Adrenal gland (tissue), 12 donors: ENCODE results near the gene KRTAP10-7. TPM values are rescaled to one million over a fixed set of nuclear protein-coding genes. Genes with fewer than 3 reads are reported as not detected.

Experiments used
- DNase-seq, 7 donors: peaks; one replicate each; pipeline ENCODE4 v3.0.0-alpha.2; 2019 to 2020
- H3K27ac ChIP-seq, 5 donors: fragments of 200-600 bp; sonication (generic) in 4 of 5; 1 replicate in 3 of 5; 2 replicates in 2 of 5; pipeline versions ENCODE4 v1.5.1 to v1.8.0; 2016 to 2020; ENCODE audit warnings: mild to moderate bottlenecking in 1 of 5
- H3K27me3 ChIP-seq: fragments of 200-600 bp; 2 replicates; pipeline ENCODE4 v1.8.0; 2021
- H3K36me3 ChIP-seq, 2 donors: fragments of 200-600 bp; replicated peaks in 1 of 2; 1 replicate in 1 of 2; 2 replicates in 1 of 2; pipeline versions ENCODE4 v1.5.1 to v1.8.0; 2018 to 2022
- H3K4me1 ChIP-seq, 2 donors: fragments of 200-600 bp; replicated peaks in 1 of 2; 1 replicate in 1 of 2; 2 replicates in 1 of 2; pipeline versions ENCODE4 v1.5.1 to v1.8.0; 2018 to 2021
- H3K4me3 ChIP-seq, 4 donors: fragments of 200-600 bp; sonication (generic) in 3 of 4; one replicate each; pipeline ENCODE4 v1.5.1; 2016 to 2018
- H3K9me3 ChIP-seq, 3 donors: fragments of 200-600 bp; sonication (generic) in 1 of 3; replicated peaks in 1 of 3; 1 replicate in 2 of 3; 2 replicates in 1 of 3; pipeline versions ENCODE4 v1.5.1 to v1.8.0; 2016 to 2021
- POLR2A ChIP-seq, 2 donors: fragments of 450-650 bp; IDR thresholded peaks; one replicate each; pipeline ENCODE4 v1.6.1; 2017; ENCODE audit warnings: antibody characterized with exemption in 2 of 2, mild to moderate bottlenecking in 2 of 2, moderate library complexity in 1 of 2
- WGBS, 4 donors: extraction: QIAGEN DNeasy Blood & Tissue Kit in 2 of 4; methylation state at CpG; one replicate each; pipeline versions ENCODE4 v1.1.5 to v1.1.7; 2013 to 2017; 5-methylcytosine and 5-hydroxymethylcytosine counted together
- intact Hi-C, 2 donors: fragments of 100-400 bp; cut with DNase I; formaldehyde crosslinking; loops; one replicate each; pipeline versions ENCODE4 v1.14.1 to v1.15.0; 2022 to 2023
- polyA plus RNA-seq, 3 donors: library from polyadenylated mRNA; stranded (reverse); fragments of 200-250 nt in 2 of 3; fragments of 350-450 nt in 1 of 3; fragmentation: Illumina TruSeq in 1 of 3; extraction: RNeasy Lipid Tissue Mini Kit (QIAGEN cat#74804) in 1 of 3; gene quantifications; one replicate each; pipeline ENCODE4 v1.2.3, GENCODE V29; 2013 to 2014
- total RNA-seq, 9 donors: library from RNA; depleted of rRNA in 4 of 9; stranded (reverse); fragments of >200 nt in 4 of 9; fragments of 120-200 nt in 1 of 9; fragmentation: NEBNext Ultra II Directional in 1 of 9; extraction: Animal tissue kit (Norgen Biotek cat#: 25700) in 1 of 9; gene quantifications; one replicate each; pipeline versions ENCODE4 v1.1.0 to v1.2.4, GENCODE V29; 2013 to 2023
- TF ChIP-seq, protein P1 (sequence below), 6 experiments: fragments of 450-650 bp in 4 of 6; fragments of 200-600 bp in 2 of 6; sonication (generic) in 1 of 6; IDR thresholded peaks; 1 replicate in 5 of 6; 2 replicates in 1 of 6; pipeline versions ENCODE4 v1.5.1 to v1.8.0; 2016 to 2021; ENCODE audit warnings: antibody characterized with exemption in 6 of 6, mild to moderate bottlenecking in 2 of 6, moderate library complexity in 1 of 6
- donor health status: healthy with polysubstance abuse.
- donor health status: Bipolar disorder and iron deficiency.
- donor health status: DM: yes; HTN: yes; CAD: no.
- donor health status: DM: no; HTN: no; CAD: no.
- donor health status: DM: no; HTN: no; CAD: no.
- donor health status: DM: yes; HTN: yes; CAD: no.

The KRTAP10-7 gene
- total and polyA plus RNA-seq, 12 donors = not detected

DNA sequence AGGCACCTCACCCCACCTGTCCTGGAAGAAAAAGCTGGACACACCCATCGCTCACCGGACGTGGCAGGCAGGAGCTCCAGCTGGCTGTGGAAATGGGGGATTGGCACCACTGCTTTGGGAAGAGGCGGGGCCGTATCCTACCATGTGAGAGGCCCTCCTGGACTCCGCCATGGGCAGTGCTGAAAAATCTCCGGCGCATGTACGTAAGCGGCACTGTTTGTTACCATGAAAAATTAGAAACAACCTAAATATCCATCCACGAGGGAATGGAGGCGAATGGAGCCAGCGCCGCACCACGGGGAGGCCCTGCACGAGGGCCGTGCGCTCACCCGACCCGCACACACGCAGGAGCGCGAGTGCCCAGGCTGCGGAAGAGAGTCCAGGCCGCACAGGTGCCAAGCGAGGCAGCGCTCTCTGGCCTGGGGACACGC is 14.6 kb downstream of the KRTAP10-7 start:
- Histone ChIP-seq H3K4me3 (no peak overlapping the region), H3K36me3 (no peaks in the 10 kb centered on the region), H3K9me3 (no peaks in the 10 kb centered on the region), H3K4me1 (no peaks in the 10 kb centered on the region), H3K27ac (no peak overlapping the region), H3K27me3 (no peaks in the 10 kb centered on the region)
- 86 to 90% (median 87%) methylated on average over 21 to 28 of the region's 28 CpGs for WGBS, 4 donors
- intact Hi-C loops = no loop called here
- no peak for DNase-seq
- TF ChIP-seq, protein P1, sequence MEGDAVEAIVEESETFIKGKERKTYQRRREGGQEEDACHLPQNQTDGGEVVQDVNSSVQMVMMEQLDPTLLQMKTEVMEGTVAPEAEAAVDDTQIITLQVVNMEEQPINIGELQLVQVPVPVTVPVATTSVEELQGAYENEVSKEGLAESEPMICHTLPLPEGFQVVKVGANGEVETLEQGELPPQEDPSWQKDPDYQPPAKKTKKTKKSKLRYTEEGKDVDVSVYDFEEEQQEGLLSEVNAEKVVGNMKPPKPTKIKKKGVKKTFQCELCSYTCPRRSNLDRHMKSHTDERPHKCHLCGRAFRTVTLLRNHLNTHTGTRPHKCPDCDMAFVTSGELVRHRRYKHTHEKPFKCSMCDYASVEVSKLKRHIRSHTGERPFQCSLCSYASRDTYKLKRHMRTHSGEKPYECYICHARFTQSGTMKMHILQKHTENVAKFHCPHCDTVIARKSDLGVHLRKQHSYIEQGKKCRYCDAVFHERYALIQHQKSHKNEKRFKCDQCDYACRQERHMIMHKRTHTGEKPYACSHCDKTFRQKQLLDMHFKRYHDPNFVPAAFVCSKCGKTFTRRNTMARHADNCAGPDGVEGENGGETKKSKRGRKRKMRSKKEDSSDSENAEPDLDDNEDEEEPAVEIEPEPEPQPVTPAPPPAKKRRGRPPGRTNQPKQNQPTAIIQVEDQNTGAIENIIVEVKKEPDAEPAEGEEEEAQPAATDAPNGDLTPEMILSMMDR (IDR thresholded peaks at IDR 0.05) = no peak
- TF ChIP-seq POLR2A (IDR thresholded peaks at IDR 0.05) = no peak

DNA sequence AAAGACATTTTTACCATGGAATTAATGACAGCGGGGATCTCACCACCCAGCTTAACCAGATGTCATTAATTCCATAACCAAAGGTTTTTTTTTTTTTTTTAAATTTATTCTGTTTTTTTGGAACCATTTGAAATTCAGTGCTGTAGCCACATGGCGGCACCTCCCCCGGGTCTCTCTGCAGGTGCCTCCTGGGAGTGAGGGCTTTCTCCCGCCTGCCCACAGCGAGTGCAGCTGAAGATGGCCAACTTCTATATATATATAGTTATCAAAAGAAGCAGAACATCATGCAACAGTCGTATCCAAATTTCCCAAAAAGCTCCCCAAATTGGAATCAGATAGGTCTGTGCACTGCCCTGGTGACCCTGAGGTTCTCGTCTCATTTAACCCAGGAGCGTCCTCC is 15.1 kb downstream of the KRTAP10-7 start:
- 62 to 78% (median 74%) methylated on average over 6 to 8 of the region's 8 CpGs for WGBS, 4 donors
- Histone ChIP-seq H3K4me3 (no peak overlapping the region), H3K4me1 (no peaks in the 10 kb centered on the region), H3K36me3 (no peaks in the 10 kb centered on the region), H3K27me3 (no peaks in the 10 kb centered on the region), H3K27ac (no peak overlapping the region), H3K9me3 (no peaks in the 10 kb centered on the region)
- DNase-seq = no peak
- no peak for TF ChIP-seq POLR2A (IDR thresholded peaks at IDR 0.05)
- TF ChIP-seq, protein P1 (IDR thresholded peaks at IDR 0.05) = no peak
- intact Hi-C loops = no loop called here

DNA sequence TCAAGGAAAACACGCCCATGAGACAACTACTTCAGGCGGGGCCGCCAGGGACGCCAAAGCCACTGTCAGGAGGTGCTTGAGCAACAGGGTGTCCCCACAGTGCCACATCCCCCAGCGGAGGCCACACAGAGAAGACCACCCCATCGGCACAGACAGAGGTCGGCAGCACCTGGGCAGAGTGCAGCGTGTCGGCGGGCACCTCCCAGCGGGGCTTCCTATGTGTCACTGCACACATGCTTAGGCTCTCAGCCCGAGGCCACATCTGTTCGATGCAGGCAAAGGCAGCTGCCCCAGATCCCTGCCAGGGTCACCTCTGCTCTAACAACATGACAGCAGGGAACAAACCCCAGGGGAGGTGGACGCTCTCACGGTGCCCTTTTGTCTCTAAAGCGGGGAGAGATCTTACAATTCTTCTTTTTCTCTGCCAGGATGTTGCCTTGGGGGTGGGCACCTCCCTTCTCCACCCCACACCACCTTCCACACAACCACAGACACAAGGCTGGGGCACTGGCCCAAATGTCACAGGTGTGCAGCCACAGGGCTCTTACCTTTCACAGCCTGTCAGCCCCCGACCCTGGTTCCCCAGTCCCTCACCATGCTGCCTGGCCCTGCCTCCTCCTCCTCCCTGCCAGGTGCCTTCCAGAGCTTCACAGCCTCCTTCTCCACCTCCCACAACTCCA is 15.7 kb downstream of the KRTAP10-7 start:
- no peaks in the 10 kb centered on the region for H3K36me3 ChIP-seq
- H3K4me3 ChIP-seq = no peak overlapping the region
- H3K9me3 ChIP-seq = no peaks in the 10 kb centered on the region
- TF ChIP-seq, protein P1 (IDR thresholded peaks at IDR 0.05) = no peak
- TF ChIP-seq POLR2A (IDR thresholded peaks at IDR 0.05) = no peak
- WGBS, 4 donors = 71 to 76% (median 74%) methylated on average over 12 to 17 of the region's 17 CpGs
- no peaks in the 10 kb centered on the region for H3K27me3 ChIP-seq
- no peak overlapping the region for H3K27ac ChIP-seq
- no peaks in the 10 kb centered on the region for H3K4me1 ChIP-seq
- no peak for DNase-seq
- intact Hi-C loops = no loop called here

DNA sequence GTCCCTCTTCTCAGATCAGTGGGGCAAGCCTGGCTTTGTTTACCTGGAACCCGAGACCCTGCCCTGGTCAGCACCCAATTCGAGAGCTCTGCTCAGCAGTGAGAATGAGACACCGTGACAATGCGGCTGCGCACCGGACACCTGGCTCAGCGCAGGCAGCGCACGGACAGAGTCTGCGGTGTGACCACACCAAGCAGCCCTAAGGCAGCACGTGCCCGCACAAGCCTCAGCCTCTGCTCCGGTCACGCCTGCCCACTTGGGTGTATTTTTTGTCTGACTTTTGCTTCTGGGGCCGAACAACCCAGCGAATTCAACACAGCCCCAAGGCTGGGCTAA is 16.2 kb downstream of the KRTAP10-7 start:
- DNase-seq = no peak
- Histone ChIP-seq H3K36me3 (no peaks in the 10 kb centered on the region), H3K4me3 (no peak overlapping the region), H3K4me1 (no peaks in the 10 kb centered on the region), H3K9me3 (no peaks in the 10 kb centered on the region), H3K27ac (no peak overlapping the region), H3K27me3 (no peaks in the 10 kb centered on the region)
- TF ChIP-seq POLR2A (IDR thresholded peaks at IDR 0.05) = no peak
- TF ChIP-seq, protein P1 (IDR thresholded peaks at IDR 0.05) = no peak
- WGBS, 4 donors = 75 to 84% (median 82%) methylated on average over 8 to 16 of the region's 16 CpGs
- intact Hi-C loops = no loop called here
